Body of pancreas (tissue), 4 donors: ENCODE data around the gene SNCG. TPM values are rescaled to one million over a fixed set of nuclear protein-coding genes. Genes with fewer than 3 reads are reported as not detected.
"Not testable (repeated sequence)": the region's sequence is repeated elsewhere in the genome, so short reads cannot be mapped to it uniquely, and the experiment has no call there.

ENCODE experiments used
- ATAC-seq: fragments of 150-250 bp; one replicate; pipeline ENCODE4 v1.9.1; 2016
- DNase-seq, 4 donors: peaks; one replicate each; pipeline ENCODE4 v3.0.0-alpha.2; 2019
- H3K27ac ChIP-seq, 4 donors: fragments of 200-600 bp; sonication (generic); 1 replicate in 3 of 4; 2 replicates in 1 of 4; pipeline versions ENCODE4 v1.5.1 to v1.6.1; 2016 to 2019; ENCODE audit warnings: mild to moderate bottlenecking in 1 of 4, mixed read lengths in 1 of 4, moderate library complexity in 1 of 4
- H3K27me3 ChIP-seq, 2 donors: fragments of 200-600 bp; sonication (generic); one replicate each; pipeline ENCODE4 v1.6.0; 2016; ENCODE audit warnings: mild to moderate bottlenecking in 1 of 2
- H3K36me3 ChIP-seq, 2 donors: fragments of 200-600 bp; sonication (generic); replicated peaks in 1 of 2; 2 replicates each; pipeline ENCODE4 v1.5.1; 2016; ENCODE audit warnings: low read depth in 2 of 2; ENCODE audit not compliant: insufficient read depth in 1 of 2
- H3K4me1 ChIP-seq: fragments of 200-600 bp; sonication (generic); one replicate; pipeline ENCODE4 v1.6.0; 2016
- H3K4me3 ChIP-seq, 2 donors: fragments of 200-600 bp; sonication (generic); 1 replicate in 1 of 2; 2 replicates in 1 of 2; pipeline ENCODE4 v1.5.1; 2016 to 2019
- H3K9me3 ChIP-seq, 3 donors: fragments of 200-600 bp; sonication (generic); 1 replicate in 2 of 3; 2 replicates in 1 of 3; pipeline ENCODE4 v1.5.1; 2016
- POLR2A ChIP-seq, 3 donors: fragments of 450-650 bp; IDR thresholded peaks; one replicate each; pipeline ENCODE4 v1.6.1; 2016; ENCODE audit warnings: antibody characterized with exemption in 3 of 3, mild to moderate bottlenecking in 2 of 3
- WGBS, 2 donors: methylation state at CpG; one replicate each; pipeline ENCODE4 v1.1.5; 2017; 5-methylcytosine and 5-hydroxymethylcytosine counted together
- intact Hi-C: fragments of 100-400 bp; cut with DNase I; formaldehyde crosslinking; loops from one replicate; pipeline ENCODE4 v1.15.1; 2023
- total RNA-seq, 2 donors: library from RNA; depleted of rRNA; stranded (reverse); fragments of >200 nt; gene quantifications; one replicate each; pipeline ENCODE4 v1.1.0, GENCODE V29; 2016
- TF ChIP-seq, protein P1 (sequence below), 7 experiments: fragments of 450-650 bp in 4 of 7; fragments of 200-600 bp in 3 of 7; sonication (generic) in 3 of 7; IDR thresholded peaks; one replicate each; pipeline ENCODE4 v1.5.1; 2016 to 2019; ENCODE audit warnings: antibody characterized with exemption in 7 of 7

SNCG gene
- total RNA-seq, 2 donors from 2014 or later, result 2.6 to 3.0 TPM

DNA sequence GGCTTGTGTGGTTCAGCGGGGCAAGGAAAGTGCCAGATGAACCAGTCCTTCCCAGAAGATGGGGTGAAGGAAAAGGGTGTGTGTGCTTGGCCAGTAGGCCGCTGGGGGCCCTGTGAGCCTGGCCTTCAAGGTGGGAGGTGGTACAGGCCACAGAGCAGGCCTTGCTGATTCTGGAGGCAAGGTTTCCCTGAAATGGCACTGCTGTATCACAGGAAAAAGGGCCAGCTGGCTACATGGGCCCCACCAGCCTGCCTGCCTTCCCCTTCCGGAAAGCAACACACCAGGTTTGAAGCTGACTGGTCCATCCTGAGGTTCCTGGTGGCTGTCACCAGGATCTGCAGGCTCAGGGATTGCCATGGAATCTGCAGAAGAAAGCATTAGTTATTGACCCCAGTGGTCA is 13.5 kb upstream of the SNCG start:
- no peak overlapping the region for H3K27ac ChIP-seq
- peaks cover 12% of the 10 kb centered on the region for H3K4me1 ChIP-seq
- H3K36me3 ChIP-seq, result no peaks in the 10 kb centered on the region
- no peaks in the 10 kb centered on the region for H3K27me3 ChIP-seq
- DNase-seq (peak in 1 of 4 donors; percentile 4), ATAC-seq (no peak)
- WGBS, 2 donors, result 86 to 94% methylated on average over 2 to 3 of the region's 3 CpGs
- no peaks in the 10 kb centered on the region for H3K9me3 ChIP-seq
- TF ChIP-seq, protein P1, sequence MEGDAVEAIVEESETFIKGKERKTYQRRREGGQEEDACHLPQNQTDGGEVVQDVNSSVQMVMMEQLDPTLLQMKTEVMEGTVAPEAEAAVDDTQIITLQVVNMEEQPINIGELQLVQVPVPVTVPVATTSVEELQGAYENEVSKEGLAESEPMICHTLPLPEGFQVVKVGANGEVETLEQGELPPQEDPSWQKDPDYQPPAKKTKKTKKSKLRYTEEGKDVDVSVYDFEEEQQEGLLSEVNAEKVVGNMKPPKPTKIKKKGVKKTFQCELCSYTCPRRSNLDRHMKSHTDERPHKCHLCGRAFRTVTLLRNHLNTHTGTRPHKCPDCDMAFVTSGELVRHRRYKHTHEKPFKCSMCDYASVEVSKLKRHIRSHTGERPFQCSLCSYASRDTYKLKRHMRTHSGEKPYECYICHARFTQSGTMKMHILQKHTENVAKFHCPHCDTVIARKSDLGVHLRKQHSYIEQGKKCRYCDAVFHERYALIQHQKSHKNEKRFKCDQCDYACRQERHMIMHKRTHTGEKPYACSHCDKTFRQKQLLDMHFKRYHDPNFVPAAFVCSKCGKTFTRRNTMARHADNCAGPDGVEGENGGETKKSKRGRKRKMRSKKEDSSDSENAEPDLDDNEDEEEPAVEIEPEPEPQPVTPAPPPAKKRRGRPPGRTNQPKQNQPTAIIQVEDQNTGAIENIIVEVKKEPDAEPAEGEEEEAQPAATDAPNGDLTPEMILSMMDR (IDR thresholded peaks at IDR 0.05), result no peak
- no peak for TF ChIP-seq POLR2A (IDR thresholded peaks at IDR 0.05)
- no peak overlapping the region for H3K4me3 ChIP-seq
- intact Hi-C loops, result no loop called here

DNA sequence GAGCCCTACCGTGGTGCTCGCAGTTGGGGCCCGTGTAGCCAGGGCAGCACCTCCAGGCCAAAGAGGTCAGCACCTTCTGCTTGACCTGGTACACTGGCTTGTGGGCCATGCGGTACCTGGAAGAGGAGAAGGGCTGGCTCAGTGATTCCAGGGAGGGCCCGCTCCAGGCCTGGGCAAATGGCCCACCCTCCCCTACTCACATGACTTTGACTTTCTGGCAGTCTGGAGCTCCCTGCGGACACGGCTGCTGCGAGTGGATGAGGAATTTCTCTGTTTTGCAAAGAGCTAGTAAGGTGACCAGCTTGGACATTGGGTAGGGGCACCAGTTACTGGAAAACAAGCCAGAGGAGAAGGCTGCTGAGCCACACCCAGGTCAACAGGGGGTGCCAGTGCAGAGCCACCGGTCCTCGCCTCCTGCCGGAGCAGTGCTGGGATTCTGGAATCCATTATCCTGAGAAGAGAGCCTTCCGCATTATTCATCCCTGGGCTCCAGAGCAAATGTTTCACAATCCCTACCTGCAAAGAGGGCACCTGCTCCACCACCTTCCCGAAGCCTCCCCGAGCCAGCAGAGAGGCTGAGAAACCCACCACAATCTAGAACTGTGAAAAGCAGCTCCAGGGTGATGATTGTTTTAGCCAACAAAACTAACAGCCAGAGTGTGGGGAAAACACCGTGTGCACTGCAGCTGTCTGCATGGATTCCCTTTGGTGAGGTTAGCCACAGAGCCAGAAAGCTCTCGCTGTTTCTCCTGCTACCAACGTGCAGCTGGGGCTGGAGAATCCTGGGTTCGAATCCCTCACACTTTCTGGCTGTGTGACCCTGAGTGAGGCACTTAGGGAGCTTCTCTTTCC is 12.8 kb upstream of the SNCG start:
- Histone ChIP-seq H3K27ac (no peak overlapping the region), H3K36me3 (no peaks in the 10 kb centered on the region), H3K4me1 (peaks cover 12% of the 10 kb centered on the region), H3K27me3 (no peaks in the 10 kb centered on the region), H3K9me3 (no peaks in the 10 kb centered on the region), H3K4me3 (no peak overlapping the region)
- intact Hi-C loops, result no loop called here
- WGBS, 2 donors, result 39 to 52% methylated on average over 16 to 18 of the region's 18 CpGs
- DNase-seq, result peak in 3 of 4 donors; percentile 46 to 62 (median 48)
- no peak for TF ChIP-seq POLR2A (IDR thresholded peaks at IDR 0.05)
- TF ChIP-seq, protein P1 (IDR thresholded peaks at IDR 0.05), result peak in 4 of 7 experiments; percentile 37 to 47 (median 40)
- peak; percentile 60 for ATAC-seq

DNA sequence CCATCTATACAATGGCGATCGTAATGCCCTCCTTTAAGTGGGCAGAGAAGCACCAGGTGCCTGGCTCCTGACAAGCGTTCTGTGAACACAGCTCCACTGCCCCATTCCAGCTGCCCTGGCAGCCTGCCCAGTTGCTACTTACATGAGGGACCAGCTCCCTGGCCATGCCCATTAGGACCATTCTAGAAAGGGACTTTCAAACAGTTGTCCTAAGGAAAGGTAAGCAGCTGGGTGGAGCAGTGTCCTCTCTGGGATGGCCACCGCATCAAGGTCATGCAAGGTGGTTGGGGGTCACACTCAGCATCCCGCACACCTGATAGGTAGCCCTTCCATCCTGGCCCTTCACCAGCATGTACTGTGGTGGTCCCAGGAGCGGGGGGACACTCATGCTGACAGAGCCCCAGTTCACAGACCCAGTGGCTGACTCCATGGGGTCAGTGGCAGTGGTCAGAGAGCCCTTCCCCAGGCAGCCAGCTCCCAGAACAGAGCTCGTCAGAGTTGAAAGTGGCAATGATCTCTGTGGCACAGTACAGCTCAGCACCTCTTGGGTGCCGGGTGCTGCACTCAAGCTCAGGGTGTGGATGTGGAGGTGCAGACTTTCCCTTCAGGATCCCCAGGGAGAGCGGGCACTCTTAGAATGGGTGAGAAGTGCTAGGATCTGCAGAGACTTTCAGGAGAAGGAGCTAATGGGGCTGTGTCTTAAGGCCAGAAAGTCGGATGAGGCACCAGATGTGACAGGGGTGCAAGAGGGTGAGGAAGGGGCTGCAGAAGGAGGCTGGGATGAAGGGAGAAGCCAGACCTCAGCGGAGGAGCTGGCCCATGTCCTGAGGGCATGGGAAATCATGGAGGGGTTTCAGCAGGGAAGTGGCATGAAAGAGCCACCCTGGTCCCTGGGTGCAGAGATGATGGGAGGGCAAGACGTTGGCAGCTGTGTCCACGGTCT is 11.9 kb upstream of the SNCG start:
- ATAC-seq (peak; percentile 28), DNase-seq (peak in 3 of 4 donors; percentile 50 to 72 (median 71))
- Histone ChIP-seq H3K36me3 (no peaks in the 10 kb centered on the region), H3K4me1 (peaks cover 12% of the 10 kb centered on the region), H3K27ac (no peak overlapping the region), H3K27me3 (no peaks in the 10 kb centered on the region), H3K4me3 (no peak overlapping the region), H3K9me3 (no peaks in the 10 kb centered on the region)
- TF ChIP-seq, protein P1 (IDR thresholded peaks at IDR 0.05), result no peak
- no peak for TF ChIP-seq POLR2A (IDR thresholded peaks at IDR 0.05)
- intact Hi-C loops, result no loop called here
- WGBS, 2 donors, result 62 to 65% methylated on average over 7 to 13 of the region's 13 CpGs

DNA sequence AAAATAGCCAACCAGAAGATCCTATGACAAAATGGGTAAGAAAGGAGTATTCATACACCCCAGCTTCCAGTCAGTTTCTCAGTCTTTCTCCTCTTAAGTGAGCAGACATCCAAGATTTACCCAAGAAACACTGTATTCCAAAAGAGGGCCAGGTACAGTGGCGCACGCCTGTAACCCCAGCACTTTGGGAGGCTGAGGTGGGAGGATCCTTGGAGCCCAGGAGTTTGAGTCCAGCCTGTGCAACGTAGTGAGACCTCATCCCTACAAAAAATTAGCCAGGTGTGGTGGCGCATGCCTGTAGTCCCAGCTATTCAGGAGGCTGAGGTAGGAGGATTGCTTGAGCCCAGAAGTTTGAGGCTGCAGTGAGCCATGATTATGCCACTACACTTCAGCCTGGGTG is 10.6 kb upstream of the SNCG start:
- intact Hi-C loops, H3K27ac ChIP-seq, ATAC-seq, H3K4me3 ChIP-seq, H3K9me3 ChIP-seq, H3K27me3 ChIP-seq, H3K36me3 ChIP-seq: not testable (repeated sequence)
- WGBS, 2 donors, result 94 to 96% methylated on average over 4 of the region's 4 CpGs
- DNase-seq, result peak in 1 of 4 donors; percentile 2
- H3K4me1 ChIP-seq, result peaks cover 12% of the 10 kb centered on the region

DNA sequence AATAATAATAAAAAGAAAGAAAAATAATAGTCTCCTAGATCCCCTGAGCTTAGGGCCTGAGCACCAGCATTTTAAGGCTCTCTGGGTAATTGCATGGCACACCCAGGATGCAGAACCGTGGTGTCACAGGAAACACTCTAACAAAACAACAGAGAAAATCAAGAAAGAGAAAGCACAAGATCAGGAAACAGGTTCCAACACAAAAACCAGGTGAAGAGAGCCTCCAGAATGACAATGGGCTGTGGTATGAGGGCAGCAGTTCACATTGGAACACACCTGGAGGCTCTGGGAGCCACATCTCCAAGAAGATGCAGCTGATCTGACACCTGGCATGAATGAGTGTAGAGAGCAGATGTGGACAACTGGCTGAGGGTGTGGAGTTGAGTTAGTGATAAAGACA is 8.1 kb upstream of the SNCG start:
- intact Hi-C loops, result no loop called here
- no peak for TF ChIP-seq POLR2A (IDR thresholded peaks at IDR 0.05)
- TF ChIP-seq, protein P1 (IDR thresholded peaks at IDR 0.05), result no peak
- ATAC-seq (no peak), DNase-seq (no peak)
- Histone ChIP-seq H3K9me3 (no peaks in the 10 kb centered on the region), H3K4me3 (no peak overlapping the region), H3K27me3 (no peaks in the 10 kb centered on the region), H3K27ac (no peak overlapping the region), H3K4me1 (peaks cover 18% of the 10 kb centered on the region), H3K36me3 (no peaks in the 10 kb centered on the region)
- 67 to 77% methylated on average over 1 of the region's 1 CpG for WGBS, 2 donors
